Transverse colon (tissue), 4 donors: Measurements from ENCODE around the gene TMEM253. TPM values are rescaled to one million over a fixed set of nuclear protein-coding genes. Genes with fewer than 3 reads are reported as not detected.

Source experiments
- DNase-seq: peaks from one replicate; pipeline ENCODE4 v3.0.0-alpha.2; 2019
- H3K27ac ChIP-seq, 4 donors: fragments of 200-600 bp; sonication (generic); 2 replicates each; pipeline ENCODE4 v1.5.1; 2016 to 2018; ENCODE audit warnings: inconsistent platforms in 4 of 4
- H3K27me3 ChIP-seq: fragments of 200-600 bp; sonication (generic); 2 replicates; pipeline ENCODE4 v1.5.1; 2017; ENCODE audit warnings: inconsistent platforms
- H3K36me3 ChIP-seq, 4 donors: fragments of 200-600 bp; sonication (generic); 2 replicates each; pipeline ENCODE4 v1.5.1; 2017 to 2019; ENCODE audit warnings: inconsistent platforms in 4 of 4
- H3K4me1 ChIP-seq, 4 donors: fragments of 200-600 bp; sonication (generic); 2 replicates each; pipeline ENCODE4 v1.5.1; 2017 to 2020; ENCODE audit warnings: inconsistent platforms in 4 of 4
- H3K4me3 ChIP-seq, 4 donors: fragments of 200-600 bp; sonication (generic); 1 replicate in 1 of 4; 2 replicates in 3 of 4; pipeline versions ENCODE4 v1.5.1 to v1.6.1; 2017 to 2019; ENCODE audit warnings: inconsistent platforms in 4 of 4
- H3K9me3 ChIP-seq, 2 donors: fragments of 200-600 bp; sonication (generic); 2 replicates each; pipeline ENCODE4 v1.5.1; 2017 to 2019; ENCODE audit warnings: inconsistent platforms in 2 of 2
- CTCF ChIP-seq, 5 experiments: fragments of 200-600 bp in 3 of 5; fragments of 450-650 bp in 2 of 5; sonication (generic) in 3 of 5; IDR thresholded peaks; 1 replicate in 2 of 5; 2 replicates in 3 of 5; pipeline ENCODE4 v1.5.1; 2016 to 2017; ENCODE audit warnings: antibody characterized with exemption in 5 of 5, inconsistent platforms in 3 of 5, mild to moderate bottlenecking in 2 of 5, moderate library complexity in 1 of 5
- EP300 ChIP-seq: sonication (generic); formaldehyde crosslinking; IDR thresholded peaks from one replicate; pipeline ENCODE4 v1.6.1; 2017; ENCODE audit warnings: antibody characterized with exemption, low read depth
- POLR2A ChIP-seq: fragments of 450-650 bp; IDR thresholded peaks from one replicate; pipeline ENCODE4 v1.6.1; 2016; ENCODE audit warnings: antibody characterized with exemption, mild to moderate bottlenecking, moderate library complexity
- POLR2AphosphoS5 ChIP-seq, 3 donors: sonication (generic); formaldehyde crosslinking; IDR thresholded peaks; one replicate each; pipeline ENCODE4 v1.6.1; 2016; ENCODE audit warnings: antibody characterized with exemption in 3 of 3
- WGBS, 2 donors: methylation state at CpG; one replicate each; pipeline ENCODE4 v1.1.5; 2018; ENCODE audit warnings: low coverage in 1 of 2; 5-methylcytosine and 5-hydroxymethylcytosine counted together
- in situ Hi-C, 4 donors: fragments of 200-750 bp; cut with MboI; loops; one replicate each; pipeline versions ENCODE4 v1.15.0 to v1.15.1; 2017; ENCODE audit warnings: low sequenced_read_pairs in 3 of 4, low pct_ligation_motif_present in 1 of 4, low pct_unique_long_range_greater_than_20kb in 1 of 4
- intact Hi-C: fragments of 100-400 bp; cut with DNase I; formaldehyde crosslinking; loops from one replicate; pipeline ENCODE4 v1.15.1; 2023; ENCODE audit warnings: low total_unique reads
- total RNA-seq, 4 donors: library from RNA; depleted of rRNA; stranded (reverse); fragments of >200 nt; gene quantifications; one replicate each; pipeline ENCODE4 v1.1.0, GENCODE V29; 2016

The TMEM253 gene
- total RNA-seq, 4 donors from 2014 or later: 13.1 to 63.7 (median 41.9) TPM

DNA sequence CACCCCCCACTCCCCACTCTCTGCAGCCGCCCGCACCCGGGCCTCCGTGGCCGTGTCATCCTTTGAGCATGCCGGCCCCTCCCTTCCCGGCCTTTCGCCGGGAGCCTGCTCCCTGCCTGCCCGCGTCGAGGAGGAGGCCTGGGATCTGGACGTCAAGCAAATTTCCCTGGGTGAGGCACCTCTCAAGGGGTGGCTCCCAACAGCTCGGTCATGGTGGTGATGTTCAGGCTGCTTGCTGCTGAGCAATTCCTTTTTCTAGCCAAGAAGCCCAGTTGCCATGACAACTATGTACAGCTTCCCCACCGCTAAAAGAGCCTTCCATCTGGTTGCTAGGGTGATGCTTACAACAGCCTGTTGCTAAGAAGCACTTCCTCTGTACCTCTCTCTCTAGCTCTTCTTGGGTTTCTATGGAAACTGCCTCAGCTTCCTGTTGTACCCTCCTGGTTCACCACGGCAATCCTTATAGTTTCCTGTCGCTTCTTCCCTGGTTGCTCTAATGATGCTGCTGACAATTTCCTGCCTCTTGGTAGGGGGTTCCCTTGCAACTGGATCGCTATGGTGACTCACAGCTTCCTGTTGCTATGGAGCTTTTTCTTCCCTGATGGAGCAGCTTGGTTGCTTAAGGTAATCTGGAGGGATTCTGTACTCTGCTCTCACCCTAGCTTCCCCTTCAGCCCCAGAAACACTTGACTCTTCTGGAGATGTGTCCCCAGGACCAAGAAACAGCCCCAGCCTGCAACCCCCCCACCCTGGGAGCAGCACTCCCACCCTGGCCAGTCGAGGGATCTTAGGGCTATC is 13.4 kb upstream of the TMEM253 start:
- Histone ChIP-seq H3K4me1 (peaks cover 0 to 46% (median 26%) of the 10 kb centered on the region in 4 donors), H3K36me3 (peaks cover 0 to 37% (median 13%) of the 10 kb centered on the region in 4 donors), H3K27me3 (no peaks in the 10 kb centered on the region), H3K27ac (peak overlapping the region in 3 of 4 donors; percentile 24 to 64 (median 28)), H3K4me3 (no peak overlapping the region), H3K9me3 (no peaks in the 10 kb centered on the region)
- in situ Hi-C loops (loop anchor here in 2 of 4 donors (10.0 kb wide), 1 partner anchor 73 kb away; no protein-coding TSS in a partner anchor), intact Hi-C loops (no loop called here)
- TF ChIP-seq EP300 (no peak), POLR2A (no peak), POLR2AphosphoS5 (IDR thresholded peaks at IDR 0.05) (no peak), CTCF (IDR thresholded peaks at IDR 0.05) (no peak)
- no peak for DNase-seq
- WGBS, 2 donors: 38 to 53% methylated on average over 4 to 19 of the region's 19 CpGs

- 40 to 67% methylated on average over 4 of the region's 4 CpGs for WGBS, 2 donors
- intact Hi-C loops: no loop called here
- TF ChIP-seq CTCF (IDR thresholded peaks at IDR 0.05) (no peak), POLR2A (no peak), POLR2AphosphoS5 (IDR thresholded peaks at IDR 0.05) (no peak), EP300 (no peak)
- Histone ChIP-seq H3K4me3 (no peak overlapping the region), H3K27ac (peak overlapping the region; percentile 24 to 65 (median 62)), H3K9me3 (no peaks in the 10 kb centered on the region), H3K27me3 (no peaks in the 10 kb centered on the region), H3K36me3 (peaks cover 0 to 30% (median 10%) of the 10 kb centered on the region in 4 donors), H3K4me1 (peaks cover 0 to 48% (median 31%) of the 10 kb centered on the region in 4 donors)
- DNase-seq: no peak
- in situ Hi-C loops: loop anchor here in 2 of 4 donors (10.0 kb wide), 1 partner anchor 74 kb away; no protein-coding TSS in a partner anchor
Measured at GRCh38 chr14:21088687-21089086, 12.2 kb upstream of the TMEM253 start.

- Histone ChIP-seq H3K4me3 (no peak overlapping the region), H3K27ac (peak overlapping the region; percentile 54 to 65 (median 62)), H3K36me3 (peaks cover 0 to 26% (median 9%) of the 10 kb centered on the region in 4 donors), H3K9me3 (no peaks in the 10 kb centered on the region), H3K27me3 (no peaks in the 10 kb centered on the region), H3K4me1 (peaks cover 0 to 54% (median 32%) of the 10 kb centered on the region in 4 donors)
- TF ChIP-seq CTCF (IDR thresholded peaks at IDR 0.05) (no peak), EP300 (no peak), POLR2A (no peak), POLR2AphosphoS5 (IDR thresholded peaks at IDR 0.05) (no peak)
- intact Hi-C loops: no loop called here
- in situ Hi-C loops: loop anchor here in 2 of 4 donors (10.0 kb wide), 1 partner anchor 74 kb away; no protein-coding TSS in a partner anchor
- 56 to 59% methylated on average over 1 of the region's 1 CpG for WGBS, 2 donors
- DNase-seq: no peak
Measured at GRCh38 chr14:21089271-21089670, 11.6 kb upstream of the TMEM253 start.

DNA sequence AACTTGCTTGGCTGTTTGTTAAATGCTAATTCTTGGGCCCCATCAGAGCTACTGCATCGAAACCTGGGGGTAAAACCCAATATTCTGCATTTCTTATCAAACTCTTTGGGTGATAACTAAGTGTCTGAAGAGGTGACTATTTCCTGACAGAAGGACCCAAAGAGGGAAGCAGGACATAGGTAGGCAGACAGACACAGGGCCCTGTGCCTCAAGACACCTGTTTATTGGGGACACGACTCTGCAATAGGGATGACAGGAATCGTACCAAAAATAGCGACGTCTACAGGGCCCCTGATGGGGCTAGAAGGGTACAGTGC is 11.0 kb upstream of the TMEM253 start:
- WGBS, 2 donors: 58% methylated on average over 5 of the region's 5 CpGs; no CpG with 5 or more reads in 1 of the 2 donors
- H3K27me3 ChIP-seq: no peaks in the 10 kb centered on the region
- intact Hi-C loops: no loop called here
- DNase-seq: no peak
- H3K4me3 ChIP-seq: no peak overlapping the region
- in situ Hi-C loops: loop anchor here in 2 of 4 donors (10.0 kb wide), 1 partner anchor 75 kb away; no protein-coding TSS in a partner anchor
- TF ChIP-seq POLR2A: no peak
- TF ChIP-seq EP300: no peak
- TF ChIP-seq POLR2AphosphoS5 (IDR thresholded peaks at IDR 0.05): no peak
- TF ChIP-seq CTCF (IDR thresholded peaks at IDR 0.05): no peak
- H3K4me1 ChIP-seq: peaks cover 0 to 52% (median 31%) of the 10 kb centered on the region in 4 donors
- no peaks in the 10 kb centered on the region for H3K9me3 ChIP-seq
- H3K27ac ChIP-seq: peak overlapping the region; percentile 50 to 65 (median 56)
- peaks cover 0 to 21% (median 9%) of the 10 kb centered on the region in 4 donors for H3K36me3 ChIP-seq
